Activated T-cell treated with anti-CD3 and anti-CD28 coated beads for 48 hours (primary cell): ENCODE data around the gene HDAC9.

Experiments used
- DNase-seq: peaks from one replicate; pipeline ENCODE4 v3.0.0-alpha.2; 2020; ENCODE audit warnings: low read depth

Gene HDAC9

GRCh38 chr7:18495412-18496340 lies at the start of gene HDAC9:
HDAC9 (plus strand) TSS chr7:18495749; CDS start chr7:18496303, 554 bp downstream.
- no peak for DNase-seq

- DNase-seq, result no peak
Measured at GRCh38 chr7:18445916-18446520, 49.5 kb upstream of the HDAC9 start.

DNA sequence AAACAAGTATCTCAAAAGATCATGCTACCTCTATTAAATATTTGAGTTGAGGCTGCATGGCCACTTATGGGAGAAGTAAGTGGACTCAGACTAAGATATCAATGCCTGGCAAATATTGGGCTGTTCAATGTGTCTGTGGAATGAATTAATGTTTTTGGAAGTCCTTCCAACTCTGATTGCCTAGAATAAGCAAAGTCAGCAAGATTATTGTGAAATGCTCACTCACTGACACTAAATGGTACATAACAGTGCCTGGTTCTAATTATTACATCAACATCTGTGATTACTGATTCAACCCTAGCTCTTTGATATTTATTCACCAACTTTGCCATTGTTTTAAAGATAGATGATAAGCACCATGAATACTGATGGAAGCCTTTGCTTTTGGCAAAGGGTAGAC lies 45.5 kb upstream of the HDAC9 start:
- no peak for DNase-seq

DNA sequence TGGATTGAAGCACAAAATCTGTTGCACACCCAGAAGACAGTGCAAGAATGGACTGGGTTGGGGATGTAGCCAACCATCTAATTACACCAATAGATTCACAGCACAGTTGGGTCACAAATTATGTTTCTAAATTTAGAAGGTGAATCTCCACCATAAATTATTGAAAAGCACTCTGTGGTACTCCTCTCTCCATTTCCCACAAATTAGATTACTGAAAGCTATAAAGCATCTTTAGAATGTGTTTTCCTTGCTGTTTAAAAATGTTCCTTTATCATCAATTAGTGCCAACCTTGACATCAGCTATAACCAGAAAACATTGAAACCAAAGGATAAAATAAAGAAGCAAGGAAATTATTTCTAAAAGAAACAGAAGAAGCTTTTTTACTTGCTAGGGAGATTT lies 39.9 kb upstream of the HDAC9 start:
- no peak for DNase-seq

DNA sequence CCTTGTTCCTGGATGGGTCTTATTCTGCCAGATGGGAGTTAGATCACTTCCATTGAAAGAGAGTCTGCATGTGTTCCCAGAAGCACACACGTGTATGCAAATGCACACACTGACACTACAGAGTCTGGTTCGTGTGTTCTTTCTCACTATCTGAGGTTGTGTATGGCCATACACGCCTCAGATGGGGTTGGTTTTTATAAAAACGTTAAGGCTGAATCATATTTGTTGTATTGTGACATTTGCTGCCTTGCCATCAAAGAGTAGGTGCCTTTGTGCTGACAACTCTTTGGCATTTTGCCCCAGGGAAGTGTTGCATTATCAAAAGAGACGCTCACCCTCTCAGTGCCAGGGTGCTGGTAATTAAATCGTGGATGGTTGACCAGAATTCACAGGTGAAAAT lies 37.7 kb upstream of the HDAC9 start:
- no peak for DNase-seq

GRCh38 chr7:18458830-18459229 lies 36.7 kb upstream of the HDAC9 start:
- no peak for DNase-seq

- no peak for DNase-seq
Measured at GRCh38 chr7:18459484-18460245, 35.9 kb upstream of the HDAC9 start.

DNA sequence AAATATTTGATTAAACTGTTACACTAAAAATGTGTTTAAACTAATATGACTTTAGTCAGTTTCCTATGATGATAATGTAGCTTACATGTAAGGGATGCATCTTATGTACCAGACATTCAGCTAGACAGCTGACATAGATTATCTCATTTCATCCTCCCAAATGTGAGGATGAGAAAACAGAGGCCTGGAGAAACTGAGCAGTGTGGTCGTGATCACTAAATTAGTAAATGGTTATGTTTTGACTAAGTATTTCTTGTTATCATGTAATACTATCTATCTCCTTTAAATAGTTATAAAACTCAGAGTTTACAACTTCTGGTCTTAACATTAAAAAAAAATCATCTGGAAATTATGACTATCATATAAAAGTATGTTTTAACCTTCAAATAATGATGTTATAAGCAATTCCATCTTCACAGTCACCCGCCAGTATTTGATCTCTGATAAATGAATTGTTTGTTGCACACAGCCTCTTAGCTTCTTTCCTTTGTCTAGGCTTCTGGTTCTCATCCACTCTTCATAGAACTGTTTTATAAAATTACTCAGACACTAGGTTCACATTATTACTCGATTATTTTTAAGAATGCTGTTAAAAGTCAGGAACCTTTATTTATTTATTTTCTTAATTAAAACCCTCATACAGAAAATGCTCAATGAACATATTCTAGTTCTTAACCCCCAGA lies 33.6 kb upstream of the HDAC9 start:
- DNase-seq, result no peak

DNA sequence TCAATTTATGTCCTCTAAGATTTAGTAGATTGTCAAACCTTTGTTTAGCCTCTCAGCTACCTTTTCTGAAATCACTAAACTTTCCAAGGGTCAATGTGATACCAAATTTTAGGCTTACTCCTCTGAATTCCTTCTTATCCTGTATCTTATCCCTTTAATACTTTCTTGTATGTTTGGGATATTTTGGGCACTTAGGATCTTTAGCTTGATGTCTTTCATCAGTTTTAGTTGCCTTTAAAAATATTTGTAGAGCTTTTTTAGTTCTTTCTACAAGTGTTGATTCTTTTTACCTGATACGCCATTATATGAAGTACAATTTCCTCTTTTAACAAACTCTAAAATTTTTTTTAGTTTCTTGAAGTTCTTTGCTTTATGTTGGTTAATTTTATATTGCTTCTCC lies 30.7 kb upstream of the HDAC9 start:
- no peak for DNase-seq

DNA sequence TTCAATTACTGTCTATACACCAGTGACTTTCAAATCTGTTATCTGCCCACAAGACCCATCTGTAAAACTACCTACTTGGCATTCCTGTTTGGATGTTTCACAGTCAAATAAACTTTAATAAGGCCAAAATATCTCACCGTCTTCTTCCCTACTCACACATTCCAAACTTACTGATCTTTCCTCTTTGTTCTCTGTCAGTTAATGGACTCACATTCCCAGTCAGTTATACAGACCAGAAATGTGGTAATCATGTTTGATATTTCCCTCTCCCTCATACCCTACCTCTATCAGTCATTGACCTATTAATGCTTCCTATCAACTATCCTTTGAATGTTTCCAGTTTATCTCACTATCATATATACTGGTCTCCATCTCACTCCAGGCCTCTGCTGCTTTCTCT lies 28.5 kb upstream of the HDAC9 start:
- DNase-seq, result no peak

GRCh38 chr7:18468795-18469194 lies 26.8 kb upstream of the HDAC9 start:
- DNase-seq, result no peak

- no peak for DNase-seq
Measured at GRCh38 chr7:18469316-18469715, 26.2 kb upstream of the HDAC9 start.

- DNase-seq, result no peak
Measured at GRCh38 chr7:18471476-18472160, 23.9 kb upstream of the HDAC9 start.

- no peak for DNase-seq
Measured at GRCh38 chr7:18472161-18472483, 23.4 kb upstream of the HDAC9 start.

- DNase-seq, result no peak
Measured at GRCh38 chr7:18473119-18473518, 22.4 kb upstream of the HDAC9 start.

DNA sequence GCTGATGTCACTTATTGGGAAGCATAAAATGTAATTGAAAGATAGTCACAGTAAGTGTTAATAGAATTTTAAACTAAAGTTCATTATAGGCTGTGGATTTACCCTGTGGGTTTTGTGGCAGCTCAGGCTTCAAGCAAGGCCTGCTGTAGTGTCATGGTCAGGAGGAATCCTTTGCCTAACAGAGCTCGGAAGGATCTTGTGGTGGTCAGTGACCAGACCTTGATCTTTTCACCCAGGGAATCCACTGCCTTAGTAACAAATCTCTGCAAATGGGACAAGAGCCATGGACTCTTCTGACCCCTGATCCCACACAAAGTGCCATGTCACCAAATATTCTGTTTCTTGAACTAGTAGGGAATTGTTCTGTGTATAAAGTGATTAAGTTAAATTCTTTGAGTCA lies 20.6 kb upstream of the HDAC9 start:
- no peak for DNase-seq

- no peak for DNase-seq
Measured at GRCh38 chr7:18475488-18475887, 20.1 kb upstream of the HDAC9 start.

DNA sequence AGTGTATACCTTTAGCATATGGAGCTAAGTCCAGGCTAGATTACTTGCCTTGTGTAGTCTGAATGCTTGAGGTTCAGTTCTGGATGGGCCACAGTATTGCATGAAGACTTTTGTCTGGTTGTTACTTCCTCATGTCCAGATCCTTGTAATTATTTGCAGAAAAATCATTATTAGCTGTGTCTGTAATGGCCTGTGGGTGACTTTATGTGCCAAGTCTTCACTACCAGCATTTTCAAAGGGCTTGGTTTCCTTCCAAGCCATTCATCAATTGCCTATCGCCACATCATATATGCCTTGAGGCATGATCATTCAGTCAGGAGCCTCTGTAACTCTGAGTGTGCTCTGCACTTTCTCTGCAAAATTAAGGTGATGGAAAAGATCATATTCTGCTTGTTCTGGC lies 13.8 kb upstream of the HDAC9 start:
- DNase-seq, result no peak

DNA sequence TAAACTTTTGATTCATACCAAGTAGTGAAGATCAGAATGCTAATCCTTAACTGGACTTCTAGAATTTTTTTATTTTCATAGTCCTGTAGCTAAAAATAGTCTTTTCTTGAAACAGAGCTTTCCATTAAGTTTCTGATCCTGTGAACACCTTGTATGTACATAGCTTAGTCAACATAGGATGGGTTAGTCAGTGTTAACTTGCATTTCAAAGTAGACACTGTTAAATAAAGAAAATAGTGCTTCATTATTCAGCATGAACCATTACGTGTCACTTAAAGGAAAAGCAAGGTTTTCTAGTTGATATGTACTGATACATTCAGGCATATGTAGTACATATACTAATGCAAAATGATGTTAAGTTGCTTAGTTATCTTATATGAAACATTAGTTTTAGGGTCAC lies 7.5 kb upstream of the HDAC9 start:
- DNase-seq, result no peak

DNA sequence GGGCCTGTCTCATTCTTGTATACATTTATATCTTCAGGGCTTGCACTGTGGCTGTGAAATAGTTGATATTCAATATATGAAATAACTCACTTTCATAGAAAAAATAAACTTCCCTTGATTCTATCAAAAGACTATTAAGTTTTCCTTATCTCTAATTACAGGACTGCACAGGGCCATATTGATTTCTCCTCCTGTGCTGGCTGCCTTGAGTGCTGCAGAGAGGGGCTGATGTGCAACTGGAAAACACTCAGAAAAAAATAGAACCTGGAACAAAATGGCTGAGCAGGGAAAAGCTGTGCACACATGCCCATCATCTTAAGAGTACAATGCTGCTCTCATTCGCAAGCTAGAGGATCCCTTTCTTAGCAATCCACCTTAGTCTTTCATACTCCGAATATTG lies 5.9 kb upstream of the HDAC9 start:
- DNase-seq, result no peak

DNA sequence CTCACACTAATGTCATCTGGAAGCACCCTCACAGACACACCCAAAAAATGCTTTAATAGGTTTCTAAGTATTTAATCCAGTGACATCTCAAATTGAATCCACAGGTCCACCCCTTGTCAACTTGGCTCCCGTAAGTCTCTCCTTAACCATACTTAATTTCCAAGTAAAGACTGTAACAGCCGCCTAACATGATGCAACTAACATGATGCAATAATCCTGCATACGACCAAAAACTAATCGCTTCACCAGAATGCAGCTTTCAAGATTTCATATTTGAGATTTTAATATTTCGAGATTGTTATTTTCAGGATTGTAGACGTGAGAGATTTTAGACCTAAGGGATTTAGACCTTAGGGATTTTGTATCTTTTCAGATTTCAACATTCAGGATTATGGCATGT lies 3.7 kb upstream of the HDAC9 start:
- DNase-seq, result no peak

DNA sequence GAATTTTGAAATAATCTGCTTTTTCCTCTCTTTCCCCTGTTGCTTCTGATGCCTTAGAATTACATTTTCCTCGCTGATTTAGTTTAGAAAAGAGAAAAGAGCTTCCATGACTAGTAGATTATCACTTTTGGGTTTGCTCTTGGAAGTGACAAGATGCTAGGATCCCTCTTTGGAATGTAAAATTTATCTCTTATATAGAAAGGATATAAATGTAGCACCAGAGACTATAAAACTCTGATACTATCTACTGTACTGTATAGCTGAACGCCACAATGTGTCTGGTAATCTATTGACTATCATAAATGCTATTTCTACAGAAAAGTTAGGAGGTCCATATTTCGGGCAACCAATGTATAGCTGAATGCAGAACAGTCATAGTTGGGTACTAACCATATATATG lies 1.1 kb upstream of the HDAC9 start:
- DNase-seq, result no peak
